Stimulated activated CD4-positive, alpha-beta T cell treated with anti-CD3 and anti-CD28 coated beads, TNF-alpha, amount 100 ng/mL, for 1 hour (primary cell): Measurements from ENCODE around the gene FBRSL1.

Experiments
- DNase-seq, 3 donors: peaks; one replicate each; pipeline ENCODE4 v3.0.0-alpha.2; 2020; ENCODE audit warnings: low read depth in 3 of 3, low spot score in 1 of 3

The FBRSL1 gene

GRCh38 chr12:132555686-132556085 is 65.7 kb downstream of the FBRSL1 start:
- DNase-seq: no peak

GRCh38 chr12:132556216-132556615 is 66.3 kb downstream of the FBRSL1 start:
- DNase-seq: no peak

GRCh38 chr12:132556801-132557200 is 66.8 kb downstream of the FBRSL1 start:
- no peak for DNase-seq

GRCh38 chr12:132557291-132558015 is 67.5 kb downstream of the FBRSL1 start:
- DNase-seq: no peak

- no peak for DNase-seq
Observed at GRCh38 chr12:132558042-132558856, 68.3 kb downstream of the FBRSL1 start.

GRCh38 chr12:132558861-132559623 is 69.1 kb downstream of the FBRSL1 start:
- DNase-seq: no peak

- no peak for DNase-seq
Observed at GRCh38 chr12:132559652-132560363, 69.9 kb downstream of the FBRSL1 start.

- no peak for DNase-seq
Observed at GRCh38 chr12:132560364-132560613, 70.3 kb downstream of the FBRSL1 start.

GRCh38 chr12:132560614-132561426 is 70.9 kb downstream of the FBRSL1 start:
- peak; percentile 31 to 71 (median 37) for DNase-seq
